Middle frontal gyrus (tissue), 1 donor: ENCODE measurements around the gene DCTN3.

Experiments used
- DNase-seq: peaks from one replicate; pipeline ENCODE4 v3.0.0-alpha.2; 2015; ENCODE audit warnings: low spot score; ENCODE audit errors: extremely low spot score

Gene DCTN3

GRCh38 chr9:34590381-34591247 lies 29.7 kb downstream of the DCTN3 start:
- no peak for DNase-seq

- peak; percentile 52 for DNase-seq
Observed at GRCh38 chr9:34589636-34590380, 30.5 kb downstream of the DCTN3 start, which contains the start of gene CNTFR. CNTFR (minus strand) TSS chr9:34589724; CDS start chr9:34568981, 20,743 bp downstream.

- DNase-seq, result no peak
Observed at GRCh38 chr9:34588671-34589635, 31.3 kb downstream of the DCTN3 start.

- DNase-seq, result no peak
Observed at GRCh38 chr9:34587271-34587670, 33.0 kb downstream of the DCTN3 start.

GRCh38 chr9:34585946-34586669 lies 34.2 kb downstream of the DCTN3 start:
- DNase-seq, result no peak

GRCh38 chr9:34584970-34585369 lies 35.3 kb downstream of the DCTN3 start:
- no peak for DNase-seq

GRCh38 chr9:34582787-34583186 lies 37.5 kb downstream of the DCTN3 start:
- no peak for DNase-seq

- DNase-seq, result no peak
Observed at GRCh38 chr9:34581318-34581717, 39.0 kb downstream of the DCTN3 start.

GRCh38 chr9:34580358-34580757 lies 39.9 kb downstream of the DCTN3 start:
- DNase-seq, result no peak

- DNase-seq, result no peak
Observed at GRCh38 chr9:34579808-34580163, 40.5 kb downstream of the DCTN3 start.

GRCh38 chr9:34579104-34579807 lies 41.0 kb downstream of the DCTN3 start:
- no peak for DNase-seq

- DNase-seq, result no peak
Observed at GRCh38 chr9:34578241-34579103, 41.8 kb downstream of the DCTN3 start.

- DNase-seq, result no peak
Observed at GRCh38 chr9:34577400-34578240, 42.7 kb downstream of the DCTN3 start.

- no peak for DNase-seq
Observed at GRCh38 chr9:34576597-34577399, 43.5 kb downstream of the DCTN3 start.

GRCh38 chr9:34575862-34576596 lies 44.3 kb downstream of the DCTN3 start:
- no peak for DNase-seq

- no peak for DNase-seq
Observed at GRCh38 chr9:34575241-34575640, 45.1 kb downstream of the DCTN3 start.

GRCh38 chr9:34574571-34574970 lies 45.7 kb downstream of the DCTN3 start:
- DNase-seq, result no peak
